OCI-LY1 (cell line): Measurements from ENCODE around the gene NT5DC2.

Experiments
- H2AFZ ChIP-seq: fragments of 200-600 bp; sonication (generic), shearing (Covaris generic); 2 replicates; pipeline ENCODE4 v1.6.0; 2014; ENCODE audit warnings: antibody characterized with exemption, mild to moderate bottlenecking, low read length
- H3F3A ChIP-seq: fragments of 200-600 bp; sonication (generic), shearing (Covaris generic); 2 replicates; pipeline ENCODE4 v1.6.0; 2014; ENCODE audit warnings: mild to moderate bottlenecking, antibody characterized with exemption, low read length, moderate library complexity; ENCODE audit not compliant: insufficient read depth
- H3K27ac ChIP-seq: fragments of 200-600 bp; sonication (generic); 2 replicates; pipeline ENCODE4 v1.5.1; 2014; ENCODE audit warnings: low read length, mixed run types, mild to moderate bottlenecking, low read depth; ENCODE audit not compliant: poor library complexity, severe bottlenecking
- H3K27me3 ChIP-seq: fragments of 200-600 bp; sonication (generic); 2 replicates; pipeline ENCODE4 v1.6.0; 2014; ENCODE audit warnings: antibody characterized with exemption, mild to moderate bottlenecking, low read length, moderate library complexity; ENCODE audit not compliant: insufficient read depth
- H3K36me3 ChIP-seq: fragments of 200-600 bp; sonication (generic); 2 replicates; pipeline ENCODE4 v1.6.1; 2014; ENCODE audit warnings: mild to moderate bottlenecking, antibody characterized with exemption, low read length, moderate library complexity, mixed read lengths; ENCODE audit not compliant: insufficient read depth
- H3K4me1 ChIP-seq: fragments of 200-600 bp; sonication (generic); 2 replicates; pipeline ENCODE4 v1.5.1; 2014; ENCODE audit warnings: mild to moderate bottlenecking, low read length, moderate library complexity; ENCODE audit not compliant: insufficient read depth, severe bottlenecking
- H3K4me2 ChIP-seq: fragments of 200-600 bp; sonication (generic), shearing (Covaris generic); 2 replicates; pipeline ENCODE4 v1.6.1; 2014; ENCODE audit warnings: low read length
- H3K4me3 ChIP-seq: fragments of 200-600 bp; sonication (generic); 2 replicates; pipeline ENCODE4 v1.5.1; 2014; ENCODE audit warnings: low read length, low read depth, mild to moderate bottlenecking, mixed read lengths; ENCODE audit not compliant: poor library complexity, severe bottlenecking
- H3K79me2 ChIP-seq: fragments of 200-600 bp; shearing (Covaris generic); 2 replicates; pipeline ENCODE4 v1.6.1; 2016; ENCODE audit warnings: mixed run types, low read length, mixed read lengths; ENCODE audit not compliant: insufficient read depth
- H3K9ac ChIP-seq: fragments of 200-600 bp; sonication (generic), shearing (Covaris generic); 2 replicates; pipeline ENCODE4 v1.6.1; 2014; ENCODE audit warnings: mild to moderate bottlenecking, low read length, mixed read lengths
- H3K9me2 ChIP-seq: fragments of 200-600 bp; sonication (generic), shearing (Covaris generic); 2 replicates; pipeline ENCODE4 v1.6.1; 2014; ENCODE audit warnings: low read depth, mild to moderate bottlenecking, low read length, mixed read lengths
- H3K9me3 ChIP-seq: fragments of 200-600 bp; shearing (Covaris generic); 2 replicates; pipeline ENCODE4 v1.6.1; 2014; ENCODE audit warnings: low read length, mixed read lengths
- H4K20me1 ChIP-seq: fragments of 200-600 bp; sonication (generic), shearing (Covaris generic); 2 replicates; pipeline ENCODE4 v1.6.0; 2016; ENCODE audit warnings: mild to moderate bottlenecking, low read length; ENCODE audit not compliant: insufficient read depth
- CTCF ChIP-seq: fragments of 200-600 bp; sonication (generic), shearing (Covaris generic); IDR thresholded peaks from 2 replicates; pipeline ENCODE4 v1.5.1; 2017; ENCODE audit warnings: mild to moderate bottlenecking, antibody characterized with exemption, low read length, moderate library complexity, mixed read lengths
- EZH2 ChIP-seq: fragments of 200-600 bp; sonication (generic), shearing (Covaris generic); IDR thresholded peaks from 2 replicates; pipeline ENCODE4 v1.8.0; 2017; ENCODE audit warnings: borderline replicate concordance, mixed run types, mild to moderate bottlenecking, antibody characterized with exemption, low read length, moderate library complexity, mixed read lengths

NT5DC2 gene

GRCh38 chr3:52520716-52521487 lies 12.8 kb downstream of the NT5DC2 start:
- H3K27me3 ChIP-seq, result peaks cover 5% of the 10 kb centered on the region; the same call in 1 of the 2 replicates
- no peaks in the 10 kb centered on the region for H3F3A ChIP-seq
- no peaks in the 10 kb centered on the region for H3K9me2 ChIP-seq
- H4K20me1 ChIP-seq, result no peaks in the 10 kb centered on the region
- TF ChIP-seq CTCF, result no peak
- TF ChIP-seq EZH2, result no peak
- H3K9ac ChIP-seq, result no peak overlapping the region
- H3K4me1 ChIP-seq, result no peaks in the 10 kb centered on the region
- no peaks in the 10 kb centered on the region for H3K79me2 ChIP-seq
- no peaks in the 10 kb centered on the region for H3K9me3 ChIP-seq
- no peak overlapping the region for H3K4me3 ChIP-seq
- no peak overlapping the region for H3K27ac ChIP-seq
- peaks cover 20% of the 10 kb centered on the region for H3K36me3 ChIP-seq
- no peak overlapping the region for H2AFZ ChIP-seq
- H3K4me2 ChIP-seq, result no peak overlapping the region

GRCh38 chr3:52520141-52520667 lies 13.5 kb downstream of the NT5DC2 start:
- Histone ChIP-seq H3K9ac (no peak overlapping the region), H3K9me2 (no peaks in the 10 kb centered on the region), H4K20me1 (no peaks in the 10 kb centered on the region), H3K36me3 (peaks cover 18% of the 10 kb centered on the region), H3K27ac (no peak overlapping the region), H3K4me2 (no peak overlapping the region), H3K4me1 (no peaks in the 10 kb centered on the region), H3K4me3 (no peak overlapping the region), H3K27me3 (peaks cover 8% of the 10 kb centered on the region; the same call in 1 of the 2 replicates), H3K79me2 (no peaks in the 10 kb centered on the region), H3F3A (no peaks in the 10 kb centered on the region), H2AFZ (no peak overlapping the region), H3K9me3 (no peaks in the 10 kb centered on the region)
- TF ChIP-seq EZH2, result no peak
- TF ChIP-seq CTCF, result no peak

- Histone ChIP-seq H3K9me2 (no peaks in the 10 kb centered on the region), H3K4me2 (no peak overlapping the region), H3F3A (no peaks in the 10 kb centered on the region), H3K9me3 (no peaks in the 10 kb centered on the region), H4K20me1 (no peaks in the 10 kb centered on the region), H3K79me2 (no peaks in the 10 kb centered on the region), H3K27me3 (peaks cover 8% of the 10 kb centered on the region; the same call in 1 of the 2 replicates), H2AFZ (no peak overlapping the region), H3K4me1 (no peaks in the 10 kb centered on the region), H3K4me3 (no peak overlapping the region), H3K9ac (no peak overlapping the region), H3K36me3 (peaks cover 13% of the 10 kb centered on the region), H3K27ac (no peak overlapping the region)
- TF ChIP-seq CTCF (no peak), EZH2 (no peak)
Measured at GRCh38 chr3:52519445-52520140, 14.1 kb downstream of the NT5DC2 start.
